ENCODE measurements around the gene SPACA7.

GRCh38 chr13:112341446-112341845 lies 34.7 kb upstream of the SPACA7 start:
- TF ChIP-seq, protein P1, sequence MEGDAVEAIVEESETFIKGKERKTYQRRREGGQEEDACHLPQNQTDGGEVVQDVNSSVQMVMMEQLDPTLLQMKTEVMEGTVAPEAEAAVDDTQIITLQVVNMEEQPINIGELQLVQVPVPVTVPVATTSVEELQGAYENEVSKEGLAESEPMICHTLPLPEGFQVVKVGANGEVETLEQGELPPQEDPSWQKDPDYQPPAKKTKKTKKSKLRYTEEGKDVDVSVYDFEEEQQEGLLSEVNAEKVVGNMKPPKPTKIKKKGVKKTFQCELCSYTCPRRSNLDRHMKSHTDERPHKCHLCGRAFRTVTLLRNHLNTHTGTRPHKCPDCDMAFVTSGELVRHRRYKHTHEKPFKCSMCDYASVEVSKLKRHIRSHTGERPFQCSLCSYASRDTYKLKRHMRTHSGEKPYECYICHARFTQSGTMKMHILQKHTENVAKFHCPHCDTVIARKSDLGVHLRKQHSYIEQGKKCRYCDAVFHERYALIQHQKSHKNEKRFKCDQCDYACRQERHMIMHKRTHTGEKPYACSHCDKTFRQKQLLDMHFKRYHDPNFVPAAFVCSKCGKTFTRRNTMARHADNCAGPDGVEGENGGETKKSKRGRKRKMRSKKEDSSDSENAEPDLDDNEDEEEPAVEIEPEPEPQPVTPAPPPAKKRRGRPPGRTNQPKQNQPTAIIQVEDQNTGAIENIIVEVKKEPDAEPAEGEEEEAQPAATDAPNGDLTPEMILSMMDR (IDR thresholded peaks at IDR 0.05) = no peak
- TF ChIP-seq POLR2A (IDR thresholded peaks at IDR 0.05) = no peak

Data from uterus (tissue), 2 donors.